Activated gamma-delta T cell (primary cell): ENCODE data around the gene VEPH1.
"Not testable (repeated sequence)": the region's sequence is repeated elsewhere in the genome, so short reads cannot be mapped to it uniquely, and the experiment has no call there.

Source experiments
- DNase-seq: peaks from one replicate; lab custom pipeline; 2025; lab: John Stamatoyannopoulos, UW

The VEPH1 gene

DNA sequence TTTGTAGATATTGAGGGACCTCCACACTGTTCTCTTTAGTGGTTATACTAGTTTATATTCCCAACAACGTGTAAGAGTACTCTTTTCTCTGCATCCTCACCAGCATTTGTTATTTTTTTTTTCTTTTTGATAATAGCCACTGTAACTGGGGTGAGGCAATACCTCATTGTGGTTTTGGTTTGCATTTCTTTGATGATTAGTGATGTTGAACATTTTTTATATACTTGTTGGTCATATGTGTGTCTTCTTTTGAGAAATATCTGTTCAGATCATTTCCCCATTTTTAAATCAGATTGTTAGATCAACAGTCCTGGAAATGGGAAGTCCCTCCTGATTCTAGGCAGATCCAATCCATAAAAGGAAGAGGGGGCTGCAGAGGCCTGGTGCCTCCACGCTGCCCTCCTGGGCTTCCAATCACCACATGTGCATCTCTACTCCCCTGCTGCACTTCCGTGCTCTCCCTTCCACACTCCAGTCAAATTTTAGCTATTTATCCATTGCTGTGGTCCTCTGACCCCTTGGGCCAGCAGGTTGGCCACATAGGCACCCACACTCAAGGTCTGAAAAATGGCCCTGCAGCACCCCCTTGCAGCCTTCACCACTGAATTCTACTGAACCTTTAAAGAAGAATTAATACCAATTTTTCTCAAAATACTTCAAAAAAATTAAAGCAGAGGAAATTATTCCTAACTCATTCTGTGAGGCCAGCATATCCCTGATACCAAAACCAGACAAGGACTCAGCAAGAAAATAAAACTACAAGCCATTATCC is 154.7 kb downstream of the VEPH1 start:
- not testable (repeated sequence) for DNase-seq

DNA sequence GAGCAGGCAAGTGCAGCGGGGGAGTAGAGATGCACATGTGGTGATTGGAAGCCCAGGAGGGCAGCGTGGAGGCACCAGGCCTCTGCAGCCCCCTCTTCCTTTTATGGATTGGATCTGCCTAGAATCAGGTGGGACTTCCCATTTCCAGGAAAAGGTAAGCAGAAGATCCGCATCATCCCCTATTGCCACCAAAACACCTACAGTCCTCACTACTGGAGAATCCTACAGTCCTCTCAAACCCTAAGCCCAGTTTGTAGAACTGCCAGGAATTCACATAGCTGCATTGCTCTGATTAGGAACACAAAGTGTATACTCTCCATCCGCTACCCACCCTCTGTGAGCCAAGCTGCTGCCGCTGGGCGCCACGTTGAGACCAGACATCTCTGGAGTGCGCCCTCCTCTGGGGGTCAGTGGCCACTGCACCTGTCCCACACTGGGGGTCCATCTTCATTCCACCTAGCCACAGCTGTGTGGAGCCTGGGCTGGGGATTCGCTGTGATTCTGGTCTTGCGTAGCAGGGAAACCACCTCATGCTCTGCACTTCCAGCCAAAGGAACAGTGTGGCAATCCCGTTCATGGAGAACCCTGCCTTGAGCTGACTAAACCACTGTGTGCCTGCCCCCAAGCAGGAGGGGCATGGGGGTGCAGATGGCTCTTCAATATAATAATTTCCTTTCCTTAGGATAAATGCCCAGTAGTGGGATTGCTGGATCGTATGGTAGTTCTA is 155.5 kb downstream of the VEPH1 start:
- no peak for DNase-seq

DNA sequence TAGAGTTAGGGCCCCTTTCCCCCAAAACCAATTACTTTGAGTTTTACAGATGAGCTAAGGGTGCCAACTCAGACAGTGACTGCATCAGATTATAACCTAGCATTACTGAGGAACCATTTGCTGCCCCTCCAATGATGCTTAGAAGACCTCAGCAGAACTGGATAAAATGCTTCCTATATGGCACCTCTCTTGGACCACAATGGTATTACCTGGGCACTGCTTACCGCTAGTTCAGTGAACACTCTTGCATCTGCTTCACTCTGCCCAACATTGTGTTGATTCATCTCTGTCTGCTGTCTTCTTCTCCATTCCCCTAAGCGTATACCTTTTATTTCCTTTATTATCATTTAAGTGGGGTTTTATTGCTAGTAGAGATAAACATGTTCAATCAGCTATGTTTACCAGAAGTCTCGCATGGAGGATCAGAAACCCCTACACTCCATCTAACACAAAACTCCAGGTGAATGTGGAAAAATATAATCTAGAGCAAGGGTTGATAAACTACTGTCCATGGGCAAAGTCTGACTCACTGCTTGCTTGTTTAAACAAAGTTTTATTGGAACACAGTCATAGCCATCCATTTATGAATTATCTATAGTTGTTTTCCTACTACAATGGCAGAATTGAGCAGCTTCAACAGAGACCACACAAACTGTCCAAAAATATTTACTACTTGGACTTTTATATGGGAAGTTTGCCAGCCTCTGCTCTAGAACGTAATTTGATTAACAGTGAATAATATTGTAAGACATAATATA is 166.8 kb downstream of the VEPH1 start:
- DNase-seq, result no peak

DNA sequence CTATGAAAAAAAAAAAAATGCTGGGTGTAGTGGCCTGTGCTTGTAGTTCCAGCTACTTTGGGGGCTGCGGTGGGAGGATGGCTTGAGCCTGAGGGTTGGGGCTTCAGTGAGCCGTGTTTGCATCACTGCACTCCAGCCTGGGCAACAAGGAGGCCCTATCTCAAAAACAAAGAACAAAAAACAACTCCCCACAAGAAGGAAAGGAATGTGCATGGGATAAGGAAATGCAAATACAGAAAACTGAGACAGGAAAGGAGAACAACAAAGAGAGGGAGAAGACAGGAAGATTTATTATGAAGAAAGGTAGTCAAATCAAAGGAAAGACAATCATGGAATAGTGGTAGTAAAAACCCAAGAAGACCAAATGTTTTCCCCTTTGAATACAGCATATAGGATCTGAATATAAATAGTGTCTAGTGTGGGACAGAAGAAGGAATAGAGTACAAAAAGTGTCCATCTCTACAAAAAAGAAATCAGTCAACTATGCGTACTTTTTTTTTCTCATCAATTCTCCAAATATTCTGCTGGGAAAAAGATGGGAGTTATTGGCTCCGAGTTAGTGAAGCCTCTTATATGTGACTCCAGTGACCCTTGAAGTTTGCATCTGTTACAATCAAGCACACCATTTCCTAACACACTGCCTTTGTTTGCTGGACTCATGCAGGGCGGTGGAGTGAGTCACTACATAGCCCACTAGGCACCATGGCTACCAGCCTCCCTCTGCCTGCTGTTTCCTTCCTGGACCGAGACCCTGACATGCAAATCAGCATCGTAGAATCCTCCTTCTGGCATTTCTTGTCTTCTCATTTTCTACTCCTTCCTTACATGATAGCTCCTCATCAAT is 167.8 kb downstream of the VEPH1 start:
- no peak for DNase-seq

DNA sequence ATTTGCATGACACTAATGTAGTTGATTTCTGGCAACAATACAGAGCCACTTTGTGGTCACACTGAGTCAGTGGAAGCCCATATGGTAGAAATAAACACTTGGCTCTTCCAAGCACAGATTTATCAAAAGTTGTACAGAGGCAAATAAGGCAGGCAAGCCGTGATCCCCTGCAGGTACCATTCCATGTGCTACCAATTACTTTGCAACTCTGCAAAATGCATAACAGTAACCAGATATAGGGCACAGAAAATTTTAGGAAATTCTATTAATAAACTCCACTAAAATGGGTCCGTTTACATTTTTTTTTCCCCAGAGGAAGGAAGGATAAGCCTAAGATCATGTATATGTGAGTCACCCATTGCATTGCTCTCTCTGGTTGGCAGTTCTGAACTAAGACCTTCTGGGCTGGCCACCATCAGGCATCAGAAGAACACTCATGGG is 169.6 kb downstream of the VEPH1 start:
- DNase-seq, result no peak

DNA sequence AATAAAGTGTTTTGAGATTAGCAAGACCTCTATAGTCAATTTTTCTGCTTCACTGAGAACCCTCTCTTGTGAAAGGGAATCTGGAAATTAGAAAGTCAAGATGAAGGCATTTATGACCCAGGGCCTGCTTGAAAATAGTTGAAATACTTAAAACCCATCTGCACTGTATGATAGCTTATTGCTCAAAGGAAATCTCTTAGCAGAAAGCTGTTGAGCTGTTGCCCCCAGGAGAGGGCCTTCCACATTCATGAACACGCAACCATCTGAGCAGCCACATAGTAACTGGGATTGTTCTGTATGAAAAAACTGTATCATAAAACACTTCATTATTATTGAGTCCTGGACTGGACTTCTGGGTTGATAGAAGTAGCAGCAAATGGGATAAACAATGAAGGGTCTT is 173.0 kb downstream of the VEPH1 start:
- no peak for DNase-seq

DNA sequence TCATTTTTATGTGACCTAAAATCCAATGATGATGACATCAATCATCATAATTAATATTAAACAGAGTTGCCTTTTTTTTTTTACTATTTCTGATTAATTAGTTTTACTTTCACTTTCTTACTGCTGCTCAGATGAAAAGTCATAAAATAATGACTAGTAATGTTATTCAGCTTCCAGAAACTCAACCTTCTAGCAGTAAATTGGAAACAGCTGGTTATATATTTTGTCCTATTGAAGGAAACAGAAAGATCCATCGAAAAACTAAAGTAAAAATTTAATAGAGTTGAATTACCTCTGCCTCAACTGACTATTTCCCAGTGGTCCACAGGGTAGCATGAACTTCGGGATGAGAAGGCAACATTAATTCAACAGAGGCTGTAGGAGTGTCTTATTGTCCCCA is 173.7 kb downstream of the VEPH1 start:
- DNase-seq, result no peak

DNA sequence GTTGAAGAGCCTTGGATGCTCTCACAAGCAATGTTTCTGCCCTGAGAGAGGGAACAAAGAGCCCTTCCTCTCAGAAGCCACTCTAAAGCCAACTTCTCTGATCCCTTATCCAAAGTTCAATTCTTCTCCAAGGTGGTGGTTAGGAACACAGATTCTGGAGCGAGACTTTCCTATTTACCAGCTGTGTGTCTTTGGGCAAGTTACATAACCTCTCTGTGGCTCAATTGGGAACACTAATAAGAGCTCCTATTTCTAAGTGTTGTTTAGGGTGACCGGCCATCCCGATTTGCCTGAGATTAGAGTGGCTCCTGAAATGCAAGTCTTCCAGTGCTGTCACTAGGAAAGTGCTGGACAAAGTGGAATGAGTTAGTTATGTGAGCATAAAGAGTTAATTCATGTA is 175.4 kb downstream of the VEPH1 start:
- DNase-seq, result no peak

DNA sequence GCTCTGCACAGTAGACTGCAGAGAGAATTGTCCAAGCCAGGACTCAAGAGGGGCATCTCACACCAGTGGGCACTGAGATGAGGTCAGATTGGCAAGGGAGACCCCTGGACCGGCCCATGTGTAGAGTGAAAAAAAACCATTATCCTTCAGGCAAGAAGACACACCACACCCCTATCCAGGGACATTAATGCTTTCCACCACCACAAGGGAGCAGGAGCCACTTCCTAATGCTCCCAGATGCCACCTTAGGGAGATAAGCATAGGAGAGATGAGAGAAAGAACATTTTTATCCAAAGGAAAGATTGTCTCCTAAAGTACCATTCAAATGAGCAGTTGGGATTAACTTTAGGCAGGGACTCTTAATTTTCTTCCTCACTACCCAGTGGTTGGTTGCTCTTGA is 176.2 kb downstream of the VEPH1 start:
- DNase-seq, result no peak

DNA sequence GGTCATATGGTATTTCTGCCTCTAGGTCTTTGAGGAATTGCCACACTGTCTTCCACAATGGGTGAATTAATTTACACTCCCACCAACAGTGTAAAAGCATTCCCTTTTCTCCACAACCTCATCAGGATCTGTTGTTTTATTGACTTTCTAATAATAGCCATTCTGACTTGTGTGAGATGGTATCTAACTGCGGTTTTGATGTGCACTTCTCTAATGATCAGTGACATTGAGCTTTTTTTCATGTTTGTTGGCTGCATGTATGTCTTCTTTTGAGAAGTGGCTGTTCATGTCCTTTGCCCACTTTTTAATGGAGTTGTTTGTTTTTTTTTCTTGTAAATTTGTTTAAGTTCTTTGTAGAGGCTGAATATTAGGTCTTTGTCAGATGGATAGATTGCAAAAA is 178.3 kb downstream of the VEPH1 start:
- DNase-seq, result not testable (repeated sequence)

DNA sequence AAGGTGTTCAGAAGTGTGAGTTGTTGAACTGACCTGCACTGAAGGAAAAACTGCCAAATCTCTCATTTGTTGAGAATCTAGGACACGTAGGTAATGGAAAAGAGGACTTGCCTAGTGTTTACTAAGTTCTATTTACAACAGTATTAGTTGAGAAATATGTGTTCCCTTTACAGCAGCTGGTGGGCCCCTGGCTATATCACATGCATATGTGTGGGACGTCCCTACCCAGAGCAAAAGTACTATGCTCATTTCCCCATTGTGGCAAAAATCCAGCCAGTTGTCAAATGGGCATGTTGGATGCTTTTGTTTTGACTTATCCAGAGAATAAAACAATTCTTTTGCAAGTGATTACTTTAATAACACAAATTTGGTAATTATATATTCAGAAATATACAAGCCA is 179.9 kb downstream of the VEPH1 start:
- no peak for DNase-seq

DNA sequence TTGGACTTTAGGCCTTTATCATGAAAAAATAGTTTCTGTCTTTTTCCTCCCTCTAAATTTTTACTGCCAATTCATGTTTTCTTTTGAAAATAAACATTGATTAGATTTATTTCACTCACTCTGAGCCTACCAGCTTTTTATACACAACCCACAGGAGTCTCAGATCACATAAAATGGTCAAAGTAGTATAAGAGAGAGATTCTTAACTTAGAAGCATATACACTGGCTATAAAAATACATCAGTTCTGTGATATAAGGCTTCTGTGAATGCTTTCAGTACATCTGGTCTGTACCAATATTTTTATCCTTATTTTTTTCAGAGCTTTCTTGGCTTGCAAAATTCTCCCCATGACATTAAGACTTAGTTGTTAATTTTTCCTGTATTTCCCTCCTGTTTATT is 183.5 kb downstream of the VEPH1 start:
- DNase-seq, result no peak

DNA sequence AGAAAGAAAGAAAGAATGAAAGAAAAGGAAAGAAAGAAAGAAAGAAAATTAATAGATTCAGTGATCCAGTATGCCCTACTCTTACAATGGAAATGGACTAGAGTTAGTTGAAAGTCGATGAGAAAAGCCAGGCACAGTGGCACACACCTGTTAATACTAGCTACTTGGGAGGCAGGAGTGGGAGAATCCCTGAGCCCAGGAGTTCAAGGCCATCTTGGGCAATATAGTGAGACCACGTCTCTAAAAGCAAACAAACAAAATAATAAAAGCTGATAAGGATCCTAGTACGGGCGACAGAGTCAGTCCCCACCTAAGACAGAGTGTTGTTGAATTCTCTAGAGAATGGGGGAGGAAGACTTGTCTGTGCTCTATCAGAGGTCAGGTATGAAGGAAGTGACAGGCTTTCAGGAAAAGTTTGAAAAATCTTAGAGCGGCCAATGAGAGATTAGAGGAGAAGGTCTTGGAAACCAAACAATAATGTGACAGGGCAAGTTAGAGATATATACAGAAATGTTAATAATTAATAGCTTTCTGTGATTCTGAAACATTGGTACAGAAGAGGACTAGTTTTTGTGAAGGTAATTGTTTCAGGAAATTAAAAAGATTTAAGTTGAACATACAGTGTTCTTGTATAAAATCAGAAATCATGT is 184.5 kb downstream of the VEPH1 start:
- no peak for DNase-seq

DNA sequence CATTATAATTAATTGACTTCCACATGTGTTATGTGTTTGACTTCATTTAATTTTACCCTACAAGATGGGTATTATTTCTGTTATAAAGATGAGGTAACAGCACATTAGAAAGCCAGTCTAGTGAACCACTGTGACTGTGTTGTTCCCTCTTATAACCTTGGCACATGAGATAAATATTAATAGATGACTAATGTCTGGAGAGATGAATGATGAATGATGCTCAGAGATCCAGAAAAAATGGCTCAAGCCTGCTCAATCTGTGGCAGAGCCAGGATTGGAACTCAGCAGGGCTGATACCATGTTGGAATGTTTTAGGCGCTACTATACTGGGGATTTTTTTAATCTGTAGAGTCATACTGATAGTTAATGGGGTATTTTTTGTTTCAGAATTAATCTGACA is 185.3 kb downstream of the VEPH1 start:
- DNase-seq, result no peak

DNA sequence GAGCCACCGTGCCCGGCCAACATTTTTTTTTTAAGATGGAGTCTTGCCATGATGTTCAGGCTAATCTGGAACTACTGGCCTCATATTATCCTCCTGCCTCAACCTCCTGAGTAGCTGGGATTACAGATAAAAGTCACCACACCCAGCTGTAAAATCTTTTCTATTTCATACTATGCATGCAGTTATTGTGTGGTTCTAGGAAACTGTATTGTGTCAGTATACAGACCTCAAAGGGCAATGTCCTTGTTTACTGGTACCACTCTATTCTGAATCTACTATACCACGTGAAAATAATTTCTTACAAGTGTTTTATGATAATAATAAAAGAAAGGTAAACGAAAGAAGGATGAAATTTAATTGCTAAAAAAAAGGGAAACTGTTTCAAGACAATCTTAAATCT is 190.0 kb downstream of the VEPH1 start:
- DNase-seq, result no peak

DNA sequence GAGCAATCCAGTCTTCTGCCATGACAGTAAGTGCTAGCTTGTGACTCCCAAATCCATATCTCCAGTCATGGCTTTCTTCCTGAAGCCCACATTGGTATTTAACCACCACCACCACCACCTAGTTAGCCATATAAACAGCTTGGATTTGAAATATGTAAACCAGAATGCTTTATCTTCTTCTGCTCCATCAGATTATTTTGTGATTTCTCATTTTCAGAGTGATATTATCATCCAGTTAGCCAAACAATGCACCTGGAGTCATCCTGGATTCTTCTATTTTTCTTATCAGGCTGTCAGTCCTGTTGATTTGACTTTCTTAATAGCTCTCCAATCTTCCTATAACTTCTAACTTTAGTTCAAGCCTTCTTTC is 190.9 kb downstream of the VEPH1 start:
- no peak for DNase-seq

DNA sequence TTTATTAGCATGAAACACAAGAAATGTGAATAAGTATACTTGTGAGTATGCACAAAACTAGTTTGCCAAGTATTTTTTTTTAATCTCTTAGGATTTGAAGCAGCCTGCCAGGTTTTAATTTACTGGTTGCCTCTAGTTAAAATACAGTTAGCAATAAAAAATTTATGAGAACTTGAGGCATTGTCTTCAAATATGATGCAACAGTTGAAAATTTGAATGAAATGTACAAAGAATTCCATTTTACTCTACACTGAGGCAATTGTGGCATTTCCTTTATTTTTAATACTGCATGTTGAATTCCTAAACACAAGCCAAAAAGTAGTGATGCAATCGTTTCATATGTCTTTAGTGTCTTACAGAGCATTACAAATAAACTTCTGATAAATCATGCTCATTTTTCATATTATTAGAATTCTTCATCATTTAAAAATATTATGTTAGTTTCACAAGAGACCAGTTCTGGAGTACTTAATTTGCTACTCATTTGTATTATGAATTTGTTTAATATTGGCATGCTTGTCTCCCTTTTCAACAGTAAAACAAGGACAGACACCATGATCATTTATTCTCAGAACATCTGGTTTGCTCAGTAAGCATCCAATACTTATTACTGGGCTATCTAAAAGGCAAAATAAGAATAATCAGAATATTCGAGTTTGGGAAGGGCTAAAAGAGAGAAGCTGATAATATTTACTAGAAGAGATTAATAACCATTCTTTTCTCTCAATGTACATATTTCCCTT is 191.4 kb downstream of the VEPH1 start:
- DNase-seq, result no peak

DNA sequence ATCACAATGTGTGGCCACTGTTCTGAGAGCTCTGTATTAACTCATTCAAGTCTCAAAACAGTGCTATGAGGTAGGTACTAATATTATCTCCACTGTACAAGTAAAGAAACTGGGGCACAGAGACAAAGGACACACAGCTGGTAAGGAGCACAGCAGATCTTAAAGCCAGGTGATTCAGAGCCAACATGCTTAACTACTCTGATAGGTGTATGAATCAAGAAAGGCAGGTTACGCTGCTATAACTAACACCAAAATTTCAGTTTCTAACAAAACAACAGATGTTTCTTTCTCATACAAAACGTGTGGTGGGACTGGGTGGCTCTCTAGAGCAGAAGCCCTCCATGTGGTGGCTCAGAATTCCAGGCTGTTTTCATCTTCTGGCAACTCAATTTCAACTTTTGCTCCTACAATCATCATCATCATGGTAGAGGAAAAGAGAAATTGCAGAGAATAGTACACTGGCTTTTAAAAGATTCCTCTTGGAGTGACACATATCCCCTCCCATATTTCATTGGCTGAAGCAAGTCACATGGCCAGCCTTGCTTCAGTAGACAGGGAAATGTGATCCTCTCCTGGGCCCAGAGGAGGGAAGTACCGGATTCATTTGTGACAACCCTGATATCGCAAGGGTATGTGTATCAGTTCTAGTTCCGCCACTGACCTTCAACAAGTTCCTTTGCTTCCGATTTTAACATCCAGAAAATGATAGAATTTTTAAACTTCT is 192.7 kb downstream of the VEPH1 start:
- no peak for DNase-seq

DNA sequence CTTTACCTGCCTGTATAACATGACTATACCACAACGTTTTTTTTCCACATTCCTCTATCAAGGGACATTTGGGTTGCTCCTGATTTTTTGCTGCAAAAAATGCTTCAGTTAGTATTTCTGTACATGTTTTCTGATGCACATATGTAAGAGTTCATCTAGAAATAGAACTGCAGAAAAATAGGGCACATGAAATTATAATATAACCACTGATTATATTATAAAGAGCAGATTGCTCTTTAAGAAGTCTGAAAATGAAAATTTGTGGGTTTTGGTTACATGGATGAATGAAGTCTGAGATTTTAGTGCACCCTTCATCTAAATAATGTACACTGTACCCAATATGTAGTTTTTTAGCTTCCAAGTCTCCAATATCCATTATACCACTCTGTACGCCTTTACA is 196.7 kb downstream of the VEPH1 start:
- DNase-seq, result no peak

DNA sequence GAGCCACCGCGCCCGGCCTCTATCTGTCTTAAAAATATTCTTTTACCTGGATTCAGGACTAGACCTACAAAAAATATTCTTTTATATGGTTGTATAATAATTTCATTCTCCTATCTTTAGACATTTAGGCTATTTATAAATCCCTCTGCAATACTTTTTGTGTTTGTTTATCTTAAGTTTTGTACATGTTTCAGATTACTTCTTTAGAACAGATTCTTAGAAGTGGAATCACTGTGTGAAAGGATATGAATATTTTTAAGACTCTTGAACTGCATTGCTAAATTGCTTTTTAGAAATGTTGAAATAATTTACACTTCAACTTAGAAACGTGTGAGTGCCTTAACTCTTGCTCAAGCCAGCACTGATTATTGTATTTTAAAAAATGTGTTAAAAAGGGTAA is 197.8 kb downstream of the VEPH1 start:
- no peak for DNase-seq
